Fibroblast of lung (primary cell): Measurements from ENCODE around the gene TM9SF2.
"Not testable (repeated sequence)": the region's sequence is repeated elsewhere in the genome, so short reads cannot be mapped to it uniquely, and the experiment has no call there.

ENCODE experiments used
- EZH2 ChIP-seq: IDR thresholded peaks from 2 replicates; pipeline ENCODE4 v1.5.1; 2012; ENCODE audit warnings: low read length, control low read depth, mild to moderate bottlenecking; ENCODE audit errors: missing control alignments
- TF ChIP-seq, protein P1 (sequence below), 2 donors: IDR thresholded peaks in 1 of 2; conservative IDR thresholded peaks in 1 of 2; 1 replicate in 1 of 2; 2 replicates in 1 of 2; pipeline ENCODE4 v1.5.1; 2011 to 2012; ENCODE audit warnings: low read length in 2 of 2, control low read depth in 1 of 2, inconsistent platforms in 1 of 2, low read depth in 1 of 2, mild to moderate bottlenecking in 1 of 2

DNA sequence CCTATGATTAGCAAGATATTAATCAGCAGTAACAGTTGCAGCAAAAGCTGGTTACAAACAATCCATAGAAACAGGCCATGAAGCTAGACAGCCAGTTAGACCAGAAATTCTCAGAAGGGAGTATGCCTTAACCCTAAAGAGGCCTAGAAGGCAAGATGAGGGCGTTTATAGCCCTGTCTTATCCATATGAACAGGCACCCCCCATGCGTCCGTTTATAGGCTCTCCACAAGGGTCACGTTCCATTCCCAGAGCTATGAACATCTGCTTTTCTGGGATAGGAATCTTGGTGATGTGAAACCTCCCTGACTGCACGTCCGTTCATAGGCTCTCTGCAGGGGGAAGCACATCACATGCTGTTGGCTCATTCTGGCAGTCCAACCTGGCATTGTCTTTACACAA lies 67.6 kb downstream of the TM9SF2 start:
- TF ChIP-seq, protein P1, sequence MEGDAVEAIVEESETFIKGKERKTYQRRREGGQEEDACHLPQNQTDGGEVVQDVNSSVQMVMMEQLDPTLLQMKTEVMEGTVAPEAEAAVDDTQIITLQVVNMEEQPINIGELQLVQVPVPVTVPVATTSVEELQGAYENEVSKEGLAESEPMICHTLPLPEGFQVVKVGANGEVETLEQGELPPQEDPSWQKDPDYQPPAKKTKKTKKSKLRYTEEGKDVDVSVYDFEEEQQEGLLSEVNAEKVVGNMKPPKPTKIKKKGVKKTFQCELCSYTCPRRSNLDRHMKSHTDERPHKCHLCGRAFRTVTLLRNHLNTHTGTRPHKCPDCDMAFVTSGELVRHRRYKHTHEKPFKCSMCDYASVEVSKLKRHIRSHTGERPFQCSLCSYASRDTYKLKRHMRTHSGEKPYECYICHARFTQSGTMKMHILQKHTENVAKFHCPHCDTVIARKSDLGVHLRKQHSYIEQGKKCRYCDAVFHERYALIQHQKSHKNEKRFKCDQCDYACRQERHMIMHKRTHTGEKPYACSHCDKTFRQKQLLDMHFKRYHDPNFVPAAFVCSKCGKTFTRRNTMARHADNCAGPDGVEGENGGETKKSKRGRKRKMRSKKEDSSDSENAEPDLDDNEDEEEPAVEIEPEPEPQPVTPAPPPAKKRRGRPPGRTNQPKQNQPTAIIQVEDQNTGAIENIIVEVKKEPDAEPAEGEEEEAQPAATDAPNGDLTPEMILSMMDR (conservative IDR thresholded peaks at IDR 0.05 in 1 of 2, IDR thresholded peaks at IDR 0.05 in 1 of 2; ENCODE audit: low read depth in 1 of 2, low read length in 2 of 2), result not testable (repeated sequence)
- not testable (repeated sequence) for TF ChIP-seq EZH2
